ENCODE data around the gene MRPS9. TPM values are rescaled to one million over a fixed set of nuclear protein-coding genes. Genes with fewer than 3 reads are reported as not detected.

Gene MRPS9
- total RNA-seq, 1 experiment from 2014 or later = 49.7 TPM

GRCh38 chr2:105142239-105142638 is 104.4 kb downstream of the MRPS9 start:
- RAD21 ChIA-PET (ENCODE audit: low non-redundant PET in 1 of 2, low total read pairs in 2 of 2, uncharacterized antibody in 2 of 2, unreplicated experiment in 2 of 2) = no interaction called here
- no peaks in the 10 kb centered on the region for H3K9me3 ChIP-seq (ENCODE audit: control insufficient read depth in 1 of 2, insufficient read depth in 1 of 2, low read depth in 1 of 2, low read length in 2 of 2)
- no peak overlapping the region for H3K4me2 ChIP-seq (ENCODE audit: low read length)
- intact Hi-C loops (cut with micrococcal nuclease) = no loop called here
- DNase-seq (ENCODE audit: low read depth, low spot score) = no peak
- no TSS peak for BruUV-seq (replicated peaks)
- no peak overlapping the region for H3K4me3 ChIP-seq (replicated peaks in 1 of 2; ENCODE audit: low read depth in 1 of 2, low read length in 2 of 2)
- no peaks in the 10 kb centered on the region for H4K20me1 ChIP-seq (ENCODE audit: insufficient read depth)
- no peak overlapping the region for H3K9ac ChIP-seq (ENCODE audit: low read length)
- H3K27me3 ChIP-seq (ENCODE audit: insufficient read depth, low read length) = no peaks in the 10 kb centered on the region
- H3K36me3 ChIP-seq (ENCODE audit: control insufficient read depth in 1 of 2, insufficient read depth in 2 of 2, low read length in 2 of 2) = no peaks in the 10 kb centered on the region
- peaks cover 0 to 10% of the 10 kb centered on the region in 2 experiments; a peak in 2 of 4 replicates for H3K4me1 ChIP-seq (ENCODE audit: control insufficient read depth in 1 of 2, insufficient read depth in 2 of 2, low read length in 2 of 2)
- CTCF ChIA-PET = no interaction called here
- TF ChIP-seq JUND (IDR thresholded peaks at IDR 0.05) (no peak), POLR2AphosphoS5 (IDR thresholded peaks at IDR 0.05; ENCODE audit: low read depth, low read length) (no peak), CTCF (IDR thresholded peaks at IDR 0.05 in 2 of 3, conservative IDR thresholded peaks at IDR 0.05 in 1 of 3; ENCODE audit: borderline replicate concordance in 1 of 3, insufficient read depth in 1 of 3, low read depth in 2 of 3, low read length in 2 of 3) (peak in 1 of 3 experiments; percentile 21; a peak in 1 of 6 replicates)
- peak; percentile 52; the same call in 1 of the 2 replicates for ATAC-seq
- POLR2A ChIA-PET = no interaction called here
- H3K27ac ChIP-seq (ENCODE audit: low read depth, low read length) = no peak overlapping the region
- H3K79me2 ChIP-seq (ENCODE audit: insufficient read depth, low read length) = no peaks in the 10 kb centered on the region
- no peaks in the 10 kb centered on the region for H3K9me2 ChIP-seq (ENCODE audit: insufficient read depth)
- no peak overlapping the region for H2AFZ ChIP-seq (ENCODE audit: low read depth, low read length, poor library complexity, severe bottlenecking)

- H3K27ac ChIP-seq (ENCODE audit: low read depth, low read length) = no peak overlapping the region
- BruUV-seq (replicated peaks) = no TSS peak
- peak overlapping the region; percentile 40 for H3K9ac ChIP-seq (ENCODE audit: low read length)
- TF ChIP-seq CTCF (IDR thresholded peaks at IDR 0.05 in 2 of 3, conservative IDR thresholded peaks at IDR 0.05 in 1 of 3; ENCODE audit: borderline replicate concordance in 1 of 3, insufficient read depth in 1 of 3, low read depth in 2 of 3, low read length in 2 of 3) (no peak), MAX (IDR thresholded peaks at IDR 0.05) (no peak), ZBTB33 (IDR thresholded peaks at IDR 0.05; ENCODE audit: extremely low read depth, insufficient replicate concordance, low read length) (no peak), POLR2A (IDR thresholded peaks at IDR 0.05; ENCODE audit: borderline replicate concordance, extremely low read depth, insufficient read depth, insufficient read length) (no peak), EZH2phosphoT487 (IDR thresholded peaks at IDR 0.05; ENCODE audit: borderline replicate concordance) (no peak), SRF (IDR thresholded peaks at IDR 0.05; ENCODE audit: low read depth) (no peak), CEBPB (IDR thresholded peaks at IDR 0.05; ENCODE audit: low read depth) (no peak), SIN3A (IDR thresholded peaks at IDR 0.05; ENCODE audit: low read depth) (no peak)
- peak overlapping the region; percentile 47 to 60 for H3K4me3 ChIP-seq (replicated peaks in 1 of 2; ENCODE audit: low read depth in 1 of 2, low read length in 2 of 2)
- peaks cover 0 to 10% of the 10 kb centered on the region in 2 experiments; a peak in 2 of 4 replicates for H3K4me1 ChIP-seq (ENCODE audit: control insufficient read depth in 1 of 2, insufficient read depth in 2 of 2, low read length in 2 of 2)
- DNase-seq (ENCODE audit: low read depth, low spot score) (no peak), ATAC-seq (no peak)
- CTCF ChIA-PET = no interaction called here
- H3K9me3 ChIP-seq (ENCODE audit: control insufficient read depth in 1 of 2, insufficient read depth in 1 of 2, low read depth in 1 of 2, low read length in 2 of 2) = no peaks in the 10 kb centered on the region
- H3K9me2 ChIP-seq (ENCODE audit: insufficient read depth) = no peaks in the 10 kb centered on the region
- no peaks in the 10 kb centered on the region for H4K20me1 ChIP-seq (ENCODE audit: insufficient read depth)
- no peaks in the 10 kb centered on the region for H3K79me2 ChIP-seq (ENCODE audit: insufficient read depth, low read length)
- H3K4me2 ChIP-seq (ENCODE audit: low read length) = peak overlapping the region; percentile 80
- H3K27me3 ChIP-seq (ENCODE audit: insufficient read depth, low read length) = no peaks in the 10 kb centered on the region
- intact Hi-C loops (cut with micrococcal nuclease) = no loop called here
- no peaks in the 10 kb centered on the region for H3K36me3 ChIP-seq (ENCODE audit: control insufficient read depth in 1 of 2, insufficient read depth in 2 of 2, low read length in 2 of 2)
- no peak overlapping the region for H2AFZ ChIP-seq (ENCODE audit: low read depth, low read length, poor library complexity, severe bottlenecking)
- POLR2A ChIA-PET = no interaction called here
- RAD21 ChIA-PET (ENCODE audit: low non-redundant PET in 1 of 2, low total read pairs in 2 of 2, uncharacterized antibody in 2 of 2, unreplicated experiment in 2 of 2) = no interaction called here
Measured at GRCh38 chr2:105143094-105143466, 105.2 kb downstream of the MRPS9 start.
